ENCODE data around the gene COPS7A. TPM values are rescaled to one million over a fixed set of nuclear protein-coding genes. Genes with fewer than 3 reads are reported as not detected.

Gene COPS7A
- total RNA-seq, 3 donors from 2014 or later (not counting 1 experiment from before 2014, with no cell fraction given): 23.5 to 29.8 (median 28.9) TPM

DNA sequence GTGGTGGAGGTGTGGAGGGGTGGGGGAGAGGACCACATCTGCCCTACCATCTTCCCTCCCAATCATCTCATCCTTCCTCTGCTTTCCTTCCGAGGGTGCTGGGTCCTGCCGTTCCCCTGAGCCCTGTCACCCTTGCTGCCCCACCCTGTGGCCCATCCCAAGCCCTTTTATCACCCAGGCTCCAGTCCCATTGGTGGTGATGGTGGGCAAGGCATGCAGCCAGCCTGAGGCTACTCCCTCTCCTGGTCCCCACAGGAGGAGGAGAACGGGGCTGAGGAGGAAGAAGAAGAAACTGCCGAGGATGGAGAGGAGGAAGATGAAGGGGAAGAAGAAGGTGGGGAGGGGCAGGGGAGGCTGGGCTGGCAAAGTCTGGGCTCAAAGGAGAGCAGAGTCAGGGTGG is 45.8 kb downstream of the COPS7A start:
- Mint-ChIP-seq H3K36me3 (no peaks in the 10 kb centered on the region), H3K4me1 (peaks cover 28 to 31% of the 10 kb centered on the region in 2 donors), H3K9me3 (no peaks in the 10 kb centered on the region), H3K4me3 (no peak overlapping the region), H3K27me3 (ENCODE audit: low read depth in 2 of 2) (peaks cover 61 to 64% of the 10 kb centered on the region in 2 donors), H3K27ac (no peak overlapping the region)
- H3K4me3 ChIP-seq (ENCODE audit: low read length): no peak overlapping the region
- H3K9me3 ChIP-seq (ENCODE audit: control insufficient read depth, insufficient read depth, low read length): no peaks in the 10 kb centered on the region
- no peak for DNase-seq
- ATAC-seq: no peak
- intact Hi-C loops (cut with micrococcal nuclease): no loop called here
- H3K36me3 ChIP-seq (ENCODE audit: control insufficient read depth, insufficient read depth, low read length): no peaks in the 10 kb centered on the region
- WGBS (ENCODE audit: insufficient coverage): 73% methylated on average over 2 of the region's 4 CpGs
- peaks cover 21% of the 10 kb centered on the region for H3K27me3 ChIP-seq (ENCODE audit: control insufficient read depth, insufficient read depth, low read length)
- no peak overlapping the region for H3K27ac ChIP-seq (ENCODE audit: low read length)
- H3K4me1 ChIP-seq (ENCODE audit: control insufficient read depth, insufficient read depth, low read length): peaks cover 51% of the 10 kb centered on the region
- TF ChIP-seq, protein P1, sequence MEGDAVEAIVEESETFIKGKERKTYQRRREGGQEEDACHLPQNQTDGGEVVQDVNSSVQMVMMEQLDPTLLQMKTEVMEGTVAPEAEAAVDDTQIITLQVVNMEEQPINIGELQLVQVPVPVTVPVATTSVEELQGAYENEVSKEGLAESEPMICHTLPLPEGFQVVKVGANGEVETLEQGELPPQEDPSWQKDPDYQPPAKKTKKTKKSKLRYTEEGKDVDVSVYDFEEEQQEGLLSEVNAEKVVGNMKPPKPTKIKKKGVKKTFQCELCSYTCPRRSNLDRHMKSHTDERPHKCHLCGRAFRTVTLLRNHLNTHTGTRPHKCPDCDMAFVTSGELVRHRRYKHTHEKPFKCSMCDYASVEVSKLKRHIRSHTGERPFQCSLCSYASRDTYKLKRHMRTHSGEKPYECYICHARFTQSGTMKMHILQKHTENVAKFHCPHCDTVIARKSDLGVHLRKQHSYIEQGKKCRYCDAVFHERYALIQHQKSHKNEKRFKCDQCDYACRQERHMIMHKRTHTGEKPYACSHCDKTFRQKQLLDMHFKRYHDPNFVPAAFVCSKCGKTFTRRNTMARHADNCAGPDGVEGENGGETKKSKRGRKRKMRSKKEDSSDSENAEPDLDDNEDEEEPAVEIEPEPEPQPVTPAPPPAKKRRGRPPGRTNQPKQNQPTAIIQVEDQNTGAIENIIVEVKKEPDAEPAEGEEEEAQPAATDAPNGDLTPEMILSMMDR (IDR thresholded peaks at IDR 0.05): no peak

DNA sequence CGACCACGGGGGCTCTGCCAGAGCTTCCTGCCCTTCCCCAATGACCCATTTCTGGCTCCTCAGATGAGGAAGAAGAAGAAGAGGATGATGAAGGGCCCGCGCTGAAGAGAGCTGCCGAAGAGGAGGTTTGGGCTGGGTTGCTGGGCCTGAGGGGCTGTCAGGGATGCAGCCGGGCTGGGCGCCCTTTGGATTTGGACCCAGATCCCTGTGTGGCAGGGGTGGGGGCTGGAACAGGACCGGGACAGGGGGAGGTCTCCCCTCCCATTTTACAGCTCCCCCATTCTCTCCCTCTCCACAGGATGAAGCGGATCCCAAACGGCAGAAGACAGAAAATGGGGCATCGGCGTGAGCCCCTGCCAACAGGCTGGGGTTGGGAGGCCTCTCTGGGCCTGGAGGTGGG is 46.2 kb downstream of the COPS7A start:
- peaks cover 24 to 31% of the 10 kb centered on the region in 2 donors for H3K4me1 Mint-ChIP-seq
- intact Hi-C loops (cut with micrococcal nuclease): no loop called here
- 75% methylated on average over 9 of the region's 12 CpGs for WGBS (ENCODE audit: insufficient coverage)
- Histone ChIP-seq H3K36me3 (ENCODE audit: control insufficient read depth, insufficient read depth, low read length) (no peaks in the 10 kb centered on the region), H3K4me1 (ENCODE audit: control insufficient read depth, insufficient read depth, low read length) (peaks cover 51% of the 10 kb centered on the region), H3K27ac (ENCODE audit: low read length) (no peak overlapping the region), H3K27me3 (ENCODE audit: control insufficient read depth, insufficient read depth, low read length) (peaks cover 25% of the 10 kb centered on the region), H3K4me3 (ENCODE audit: low read length) (no peak overlapping the region), H3K9me3 (ENCODE audit: control insufficient read depth, insufficient read depth, low read length) (no peaks in the 10 kb centered on the region)
- TF ChIP-seq, protein P1 (IDR thresholded peaks at IDR 0.05): no peak
- no peaks in the 10 kb centered on the region for H3K36me3 Mint-ChIP-seq
- DNase-seq: no peak
- no peak overlapping the region for H3K4me3 Mint-ChIP-seq
- no peak overlapping the region for H3K27ac Mint-ChIP-seq
- ATAC-seq: no peak
- H3K27me3 Mint-ChIP-seq (ENCODE audit: low read depth in 2 of 2): peaks cover 61 to 66% of the 10 kb centered on the region in 2 donors
- H3K9me3 Mint-ChIP-seq: no peaks in the 10 kb centered on the region

DNA sequence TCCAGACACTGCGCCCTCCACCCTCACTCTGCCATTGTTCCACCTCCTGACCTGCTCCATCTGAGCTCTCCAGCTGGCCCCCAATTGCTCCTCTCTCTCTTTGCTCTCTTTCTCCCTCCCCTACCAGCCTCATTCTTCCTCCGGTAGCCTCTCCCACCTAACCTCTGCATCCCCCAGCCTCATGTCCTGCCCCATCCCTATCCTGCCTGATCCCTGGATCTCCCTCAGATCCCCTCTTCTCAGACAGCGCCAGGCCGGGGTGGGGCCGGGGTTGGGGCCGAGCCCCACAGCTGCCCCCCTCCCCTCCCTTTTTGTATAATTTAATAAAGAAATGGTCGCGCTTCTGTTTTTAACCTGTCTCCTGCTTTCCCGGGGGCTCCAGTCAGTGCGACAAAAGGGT is 46.8 kb downstream of the COPS7A start:
- H3K36me3 Mint-ChIP-seq: no peaks in the 10 kb centered on the region

More for the DNA sequence above, 46.8 kb downstream of the COPS7A start:
- no peak for DNase-seq
- H3K4me1 Mint-ChIP-seq: peaks cover 19 to 28% of the 10 kb centered on the region in 2 donors
- Histone ChIP-seq H3K36me3 (ENCODE audit: control insufficient read depth, insufficient read depth, low read length) (no peaks in the 10 kb centered on the region), H3K27me3 (ENCODE audit: control insufficient read depth, insufficient read depth, low read length) (peaks cover 23% of the 10 kb centered on the region), H3K9me3 (ENCODE audit: control insufficient read depth, insufficient read depth, low read length) (no peaks in the 10 kb centered on the region), H3K27ac (ENCODE audit: low read length) (no peak overlapping the region), H3K4me3 (ENCODE audit: low read length) (no peak overlapping the region), H3K4me1 (ENCODE audit: control insufficient read depth, insufficient read depth, low read length) (peaks cover 51% of the 10 kb centered on the region)
- 98% methylated on average over 5 of the region's 10 CpGs for WGBS (ENCODE audit: insufficient coverage)
- TF ChIP-seq, protein P1 (IDR thresholded peaks at IDR 0.05): no peak
- no peaks in the 10 kb centered on the region for H3K9me3 Mint-ChIP-seq
- ATAC-seq: no peak
- intact Hi-C loops (cut with micrococcal nuclease): no loop called here
- no peak overlapping the region for H3K27ac Mint-ChIP-seq
- peaks cover 59 to 66% of the 10 kb centered on the region in 2 donors for H3K27me3 Mint-ChIP-seq (ENCODE audit: low read depth in 2 of 2)
- no peak overlapping the region for H3K4me3 Mint-ChIP-seq
